Ammon's horn (tissue), 1 donor: ENCODE data around the gene NDUFA1.
"Not testable (repeated sequence)": the region's sequence is repeated elsewhere in the genome, so short reads cannot be mapped to it uniquely, and the experiment has no call there.

Experiments
- DNase-seq: peaks from one replicate; pipeline ENCODE4 v3.0.0-alpha.2; 2016; ENCODE audit warnings: low spot score

The NDUFA1 gene

GRCh38 chrX:119900976-119901375, 29.3 kb downstream of the NDUFA1 start:
- no peak for DNase-seq

- DNase-seq, result no peak
These were observed 44.7 kb downstream of the NDUFA1 start for GRCh38 chrX:119916310-119916709.

GRCh38 chrX:119917877-119918276, 46.2 kb downstream of the NDUFA1 start:
- DNase-seq, result no peak

- DNase-seq, result no peak
These were observed 48.4 kb downstream of the NDUFA1 start for GRCh38 chrX:119919835-119920585.

GRCh38 chrX:119922391-119922790, 50.8 kb downstream of the NDUFA1 start:
- DNase-seq, result not testable (repeated sequence)
